BJ (cell line): ENCODE measurements around the gene MARCHF2. TPM values are rescaled to one million over a fixed set of nuclear protein-coding genes. Genes with fewer than 3 reads are reported as not detected.

Experiments used
- CTCF ChIA-PET: fragments of 350-600 bp; formaldehyde crosslinking; extraction: SDS; loops from one replicate; lab custom pipeline; 2021; ENCODE audit warnings: antibody characterized with exemption, inconsistent platforms; lab: Yijun Ruan, JAX
- POLR2A ChIA-PET: fragments of 300-600 bp; sonication (Branson Sonifier 250); formaldehyde crosslinking; extraction: SDS; loops from one replicate; lab custom pipeline; 2021; ENCODE audit warnings: antibody characterized with exemption; lab: Charles Lee
- DNase-seq: peaks from one replicate; pipeline ENCODE4 v3.0.0-alpha.2; 2011; ENCODE audit warnings: low read depth
- H3K27me3 ChIP-seq: 2 replicates; pipeline ENCODE4 v1.6.0; 2011; ENCODE audit warnings: low read length; ENCODE audit not compliant: control insufficient read depth, insufficient read depth
- H3K36me3 ChIP-seq: 2 replicates; pipeline ENCODE4 v1.5.1; 2011; ENCODE audit warnings: low read length; ENCODE audit not compliant: control insufficient read depth, insufficient read depth
- H3K4me3 ChIP-seq: 2 replicates; pipeline ENCODE4 v1.5.1; 2011; ENCODE audit warnings: low read depth, mild to moderate bottlenecking, control low read depth, low read length
- polyA plus RNA-seq: library from polyadenylated mRNA; depleted of rRNA; stranded (reverse); fragments of >200 nt; gene quantifications from 2 replicates; pipeline ENCODE4 v1.2.3, GENCODE V29; 2011
- TF ChIP-seq, protein P1 (sequence below): IDR thresholded peaks from 2 replicates; pipeline ENCODE4 v1.5.1; 2011; ENCODE audit warnings: low read depth, mild to moderate bottlenecking, control low read depth, inconsistent platforms, low read length, moderate library complexity; ENCODE audit not compliant: insufficient read depth

MARCHF2 gene
- polyA plus RNA-seq, 1 experiment = 39.3 TPM

GRCh38 chr19:8446061-8446709 lies 33.1 kb downstream of the MARCHF2 start:
- peaks cover 5% of the 10 kb centered on the region; the same call in 1 of the 2 replicates for H3K36me3 ChIP-seq
- ChIA-PET POLR2A (interaction anchor here (0.6 kb wide), 1 partner anchor 136 kb away, joined by 11 read pairs; no protein-coding TSS in a partner anchor), CTCF (interaction anchor here (0.6 to 1.9 kb wide), 3 partner anchors 33 to 98 kb away, joined by 3 to 6 read pairs (median 5); partner anchors contain the start of gene MARCHF2)
- DNase-seq = no peak
- peak overlapping the region; percentile 99 for H3K4me3 ChIP-seq
- TF ChIP-seq, protein P1, sequence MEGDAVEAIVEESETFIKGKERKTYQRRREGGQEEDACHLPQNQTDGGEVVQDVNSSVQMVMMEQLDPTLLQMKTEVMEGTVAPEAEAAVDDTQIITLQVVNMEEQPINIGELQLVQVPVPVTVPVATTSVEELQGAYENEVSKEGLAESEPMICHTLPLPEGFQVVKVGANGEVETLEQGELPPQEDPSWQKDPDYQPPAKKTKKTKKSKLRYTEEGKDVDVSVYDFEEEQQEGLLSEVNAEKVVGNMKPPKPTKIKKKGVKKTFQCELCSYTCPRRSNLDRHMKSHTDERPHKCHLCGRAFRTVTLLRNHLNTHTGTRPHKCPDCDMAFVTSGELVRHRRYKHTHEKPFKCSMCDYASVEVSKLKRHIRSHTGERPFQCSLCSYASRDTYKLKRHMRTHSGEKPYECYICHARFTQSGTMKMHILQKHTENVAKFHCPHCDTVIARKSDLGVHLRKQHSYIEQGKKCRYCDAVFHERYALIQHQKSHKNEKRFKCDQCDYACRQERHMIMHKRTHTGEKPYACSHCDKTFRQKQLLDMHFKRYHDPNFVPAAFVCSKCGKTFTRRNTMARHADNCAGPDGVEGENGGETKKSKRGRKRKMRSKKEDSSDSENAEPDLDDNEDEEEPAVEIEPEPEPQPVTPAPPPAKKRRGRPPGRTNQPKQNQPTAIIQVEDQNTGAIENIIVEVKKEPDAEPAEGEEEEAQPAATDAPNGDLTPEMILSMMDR = no peak
- no peaks in the 10 kb centered on the region for H3K27me3 ChIP-seq

GRCh38 chr19:8449830-8450229 lies 36.7 kb downstream of the MARCHF2 start:
- TF ChIP-seq, protein P1 = no peak
- CTCF ChIA-PET = interaction anchor here (1.3 to 3.2 kb wide), 4 partner anchors 10 to 128 kb away, joined by 3 to 15 read pairs (median 4); partner anchors contain the start of gene MYO1F
- peaks cover 7% of the 10 kb centered on the region; the same call in 1 of the 2 replicates for H3K36me3 ChIP-seq
- DNase-seq = no peak
- no peak overlapping the region for H3K4me3 ChIP-seq
- no peaks in the 10 kb centered on the region for H3K27me3 ChIP-seq
- POLR2A ChIA-PET = no interaction called here

DNA sequence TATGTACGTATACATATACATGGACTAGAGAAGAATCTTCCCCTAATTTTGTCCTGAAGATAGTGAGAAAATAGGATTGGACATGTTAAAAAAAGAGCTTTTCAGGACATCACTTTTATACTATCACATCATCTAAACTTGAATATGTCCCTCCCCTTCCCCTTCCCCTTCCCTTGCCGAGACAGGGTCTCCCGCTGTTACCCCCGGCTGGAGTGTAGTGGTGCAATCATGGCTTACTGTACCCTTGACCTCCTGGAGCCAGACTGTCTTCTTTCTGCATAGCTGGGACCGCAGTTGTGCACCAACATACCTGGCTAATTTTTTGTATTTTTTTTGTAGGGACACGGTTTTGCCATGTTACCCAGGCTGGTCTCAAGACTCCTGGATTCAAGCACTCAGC lies 38.3 kb downstream of the MARCHF2 start:
- ChIA-PET POLR2A (interaction anchor here (0.6 kb wide), 1 partner anchor 8 kb away, joined by 4 read pairs; no protein-coding TSS in a partner anchor), CTCF (interaction anchor here (0.6 to 1.9 kb wide), 3 partner anchors 11 to 55 kb away, joined by 3 to 6 read pairs (median 5); partner anchors contain the start of gene MARCHF2)
- no peak for DNase-seq
- H3K4me3 ChIP-seq = no peak overlapping the region
- TF ChIP-seq, protein P1 = no peak
- peaks cover 9% of the 10 kb centered on the region for H3K36me3 ChIP-seq
- no peaks in the 10 kb centered on the region for H3K27me3 ChIP-seq

DNA sequence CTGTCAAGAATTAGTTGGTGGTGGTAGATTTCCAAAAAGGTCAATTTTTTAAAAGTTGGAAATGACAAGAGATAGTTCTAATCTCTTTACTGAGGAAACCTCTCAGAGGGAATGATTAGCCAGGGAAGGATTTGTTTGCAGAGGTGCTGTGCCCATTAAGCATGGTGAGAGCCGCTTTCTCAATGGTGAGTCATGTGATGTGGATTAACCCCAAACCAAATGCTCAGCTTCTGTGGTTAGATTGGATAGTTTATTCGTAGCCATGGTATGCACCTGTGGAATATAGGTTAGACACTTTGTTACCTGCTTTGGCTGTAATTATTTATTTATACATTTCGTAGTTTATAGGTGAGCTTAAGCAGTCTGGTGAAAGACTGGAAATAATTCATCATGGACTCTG lies 38.8 kb downstream of the MARCHF2 start:
- H3K4me3 ChIP-seq = no peak overlapping the region
- no peaks in the 10 kb centered on the region for H3K27me3 ChIP-seq
- no peak for DNase-seq
- CTCF ChIA-PET = interaction anchor here (0.6 to 1.9 kb wide), 4 partner anchors 10 to 130 kb away, joined by 3 to 6 read pairs (median 4); partner anchors contain the start of gene MARCHF2
- POLR2A ChIA-PET = interaction anchor here (0.6 kb wide), 2 partner anchors 8 to 13 kb away, joined by 3 to 4 read pairs; no protein-coding TSS in a partner anchor
- peaks cover 8% of the 10 kb centered on the region for H3K36me3 ChIP-seq
- TF ChIP-seq, protein P1 = no peak
